SK-MEL-5 (cell line): ENCODE results near the gene TOR4A. TPM values are rescaled to one million over a fixed set of nuclear protein-coding genes. Genes with fewer than 3 reads are reported as not detected.

Experiments
- DNase-seq: peaks from one replicate; pipeline ENCODE4 v3.0.0-alpha.2; 2016; ENCODE audit warnings: low read depth, low spot score
- in situ Hi-C: cut with HindIII; loops from 2 replicates; pipeline ENCODE4 v1.10.0; 2016; ENCODE audit warnings: low sequenced_read_pairs, high pct_unique_total_duplicates, low pct_unique_long_range_greater_than_20kb
- total RNA-seq: library from RNA; depleted of rRNA; stranded (reverse); fragments of >200 nt; shearing (Covaris generic); gene quantifications from 2 replicates; pipeline ENCODE4 v1.2.3, GENCODE V29; 2014

The TOR4A gene
- total RNA-seq, 1 experiment from 2014 or later = 0.03 TPM

DNA sequence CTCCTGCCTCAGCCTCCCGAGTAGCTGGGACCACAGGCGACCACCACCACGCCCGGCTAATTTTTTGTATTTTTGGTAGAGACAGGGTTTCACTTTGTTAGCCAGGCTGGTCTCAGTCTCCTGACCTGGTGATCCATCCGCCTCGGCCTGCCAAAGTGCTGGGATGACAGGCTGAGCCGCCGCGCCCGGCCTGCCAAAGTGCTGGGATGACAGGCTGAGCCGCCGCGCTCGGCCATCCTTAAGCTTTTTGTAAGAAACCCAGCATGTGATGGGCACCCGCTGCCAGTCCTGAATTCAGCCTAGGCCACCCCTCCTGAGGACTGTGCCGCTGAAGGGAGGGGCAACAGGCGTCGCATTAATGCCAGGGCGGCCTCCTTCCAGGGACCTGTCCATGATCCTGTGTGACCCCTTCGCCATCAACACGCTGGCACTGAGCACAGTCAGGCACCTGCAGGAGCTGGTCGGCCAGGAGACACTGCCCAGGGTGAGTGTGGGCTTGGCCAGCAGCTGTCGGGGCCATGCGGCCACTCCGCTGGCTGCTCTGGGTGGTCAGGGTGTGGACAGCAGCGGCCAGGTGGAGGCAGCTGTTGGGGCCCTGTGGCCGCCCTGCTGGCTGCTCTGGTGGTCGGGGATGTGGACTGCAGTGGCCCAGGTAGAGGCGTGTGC, 11.9 kb upstream of the TOR4A start:
- no peak for DNase-seq

DNA sequence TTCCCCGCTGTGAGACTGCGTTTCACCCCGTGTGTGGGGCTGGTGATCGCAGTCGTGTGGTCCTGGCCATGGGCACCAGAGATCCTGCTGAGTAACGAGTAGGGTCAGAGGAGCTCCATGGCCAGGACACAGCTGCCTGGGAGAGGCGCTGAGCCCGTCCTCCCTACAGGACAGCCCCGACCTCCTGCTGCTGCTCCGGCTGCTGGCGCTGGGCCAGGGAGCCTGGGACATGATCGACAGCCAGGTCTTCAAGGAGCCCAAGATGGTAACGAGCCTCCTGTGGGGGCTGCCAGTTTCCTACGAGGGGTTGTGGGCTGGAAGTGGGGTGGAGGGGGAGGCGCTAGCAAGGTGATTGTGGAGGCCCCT, 11.4 kb upstream of the TOR4A start:
- in situ Hi-C loops = no loop called here
- DNase-seq = no peak

More for the DNA sequence above, 11.9 kb upstream of the TOR4A start:
- in situ Hi-C loops = no loop called here

DNA sequence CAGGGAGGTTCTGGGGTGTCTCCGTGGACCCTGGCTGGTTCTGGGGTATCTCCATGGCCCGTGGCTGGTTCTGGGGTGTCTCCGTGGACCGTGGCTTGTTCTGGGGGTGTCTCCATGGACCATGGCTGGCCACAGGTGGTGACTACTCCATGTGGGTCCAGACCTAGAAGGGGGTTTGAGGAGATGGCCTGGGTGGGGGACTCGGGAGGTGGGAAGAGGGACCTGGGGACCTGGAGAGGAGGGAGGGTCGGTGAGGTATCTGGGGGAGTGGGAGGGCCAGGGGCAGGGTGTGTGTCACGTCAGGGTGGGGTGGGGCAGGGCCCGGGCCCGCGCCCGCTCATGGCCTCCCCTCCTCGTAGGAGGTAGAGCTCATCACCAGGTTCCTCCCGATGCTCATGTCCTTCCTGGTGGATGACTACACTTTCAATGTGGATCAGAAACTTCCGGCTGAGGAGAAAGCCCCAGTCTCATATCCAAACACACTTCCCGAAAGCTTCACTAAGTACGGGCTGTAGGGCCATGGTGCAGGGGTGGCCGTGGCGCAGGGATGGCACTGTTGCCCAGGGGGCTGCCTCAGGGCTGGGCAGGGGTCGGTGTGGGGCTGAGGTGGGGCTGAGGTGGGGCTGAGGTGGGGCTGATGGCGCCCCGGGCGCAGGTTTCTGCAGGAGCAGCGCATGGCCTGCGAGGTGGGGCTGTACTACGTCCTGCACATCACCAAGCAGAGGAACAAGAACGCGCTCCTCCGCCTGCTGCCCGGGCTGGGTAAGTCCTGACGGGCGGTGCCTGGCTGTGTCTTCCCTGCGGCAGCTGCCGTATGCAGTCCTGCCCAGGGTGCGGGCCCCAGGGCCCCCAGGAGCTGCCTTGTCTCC, 10.7 kb upstream of the TOR4A start:
- in situ Hi-C loops = no loop called here
- no peak for DNase-seq

DNA sequence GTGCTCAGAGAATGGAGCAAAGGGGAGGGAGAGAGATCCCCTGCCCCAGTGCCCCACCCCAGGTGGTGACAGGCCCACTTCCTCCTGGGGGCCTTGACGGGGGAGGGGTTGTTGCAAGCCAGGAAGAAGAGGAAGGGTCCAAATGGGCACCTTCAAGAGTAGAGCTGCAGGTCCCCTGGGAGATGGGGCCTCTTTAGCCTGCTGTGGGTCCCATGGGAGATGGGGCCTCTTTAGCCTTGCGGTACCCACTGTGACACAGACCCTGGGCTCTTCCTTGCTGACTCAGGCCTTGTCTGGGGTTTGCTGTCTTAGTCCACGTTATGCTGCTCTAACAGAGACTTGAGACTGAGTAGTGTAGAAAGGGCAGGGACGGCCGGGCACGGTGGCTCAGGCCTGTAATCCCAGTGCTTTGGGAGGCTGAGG, 9.6 kb upstream of the TOR4A start:
- in situ Hi-C loops = no loop called here
- DNase-seq = no peak

DNA sequence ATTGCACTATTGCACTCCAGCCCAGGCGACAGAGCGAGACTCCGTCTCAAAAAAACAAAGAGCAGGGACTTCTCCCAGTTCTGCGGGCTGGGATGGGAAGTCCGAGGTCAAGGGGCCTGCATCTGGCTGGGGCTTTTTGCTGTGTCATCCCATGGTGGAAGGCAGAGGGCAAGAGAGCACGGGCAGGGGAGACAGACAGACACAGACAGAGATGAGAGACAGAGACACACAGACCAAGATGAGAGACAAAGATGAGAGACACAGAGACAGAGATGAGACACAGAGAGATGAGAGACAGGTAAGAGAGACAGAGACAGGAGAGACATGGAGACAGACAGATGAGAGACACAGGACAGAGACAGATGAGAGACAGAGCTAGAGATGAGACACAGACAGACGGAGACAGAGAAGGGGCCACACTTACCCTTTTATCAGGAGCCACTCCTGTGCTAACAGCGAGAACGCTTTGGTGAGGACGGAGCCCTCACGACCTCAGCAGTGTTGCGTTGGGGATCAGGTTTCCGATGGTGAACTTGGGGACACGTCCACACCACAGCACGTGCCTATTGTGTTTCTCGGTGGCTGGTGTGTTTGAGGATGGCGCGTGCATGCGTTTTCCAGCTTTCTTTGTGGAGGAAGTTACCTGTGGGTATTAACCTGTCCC, 8.9 kb upstream of the TOR4A start:
- no peak for DNase-seq
- in situ Hi-C loops = no loop called here

DNA sequence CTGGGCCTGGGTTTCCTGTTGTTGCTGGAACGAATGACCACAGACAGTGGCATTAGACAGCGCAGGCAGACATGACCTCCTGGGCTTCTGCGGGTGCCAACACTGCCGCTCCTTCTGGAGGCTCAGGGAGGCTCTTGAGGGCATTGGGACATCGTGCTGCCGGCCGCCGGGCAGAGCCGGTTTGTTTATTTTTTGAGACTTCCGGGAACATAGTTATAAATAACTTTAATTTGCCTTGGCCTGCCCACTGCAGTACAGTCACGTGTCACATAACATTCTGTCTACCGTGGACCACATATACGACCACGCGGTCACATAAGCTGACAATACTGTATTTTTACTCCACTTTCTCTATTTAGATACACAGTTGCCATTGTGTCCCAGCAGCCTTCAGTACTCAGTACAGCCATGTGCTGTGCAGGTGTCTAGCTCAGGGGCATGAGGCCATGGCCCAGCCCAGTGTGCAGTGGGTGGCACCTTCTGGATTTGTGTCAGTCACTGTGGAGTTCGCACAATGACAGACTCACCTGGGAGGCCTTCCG, 8.2 kb upstream of the TOR4A start:
- DNase-seq = no peak
- in situ Hi-C loops = no loop called here

DNA sequence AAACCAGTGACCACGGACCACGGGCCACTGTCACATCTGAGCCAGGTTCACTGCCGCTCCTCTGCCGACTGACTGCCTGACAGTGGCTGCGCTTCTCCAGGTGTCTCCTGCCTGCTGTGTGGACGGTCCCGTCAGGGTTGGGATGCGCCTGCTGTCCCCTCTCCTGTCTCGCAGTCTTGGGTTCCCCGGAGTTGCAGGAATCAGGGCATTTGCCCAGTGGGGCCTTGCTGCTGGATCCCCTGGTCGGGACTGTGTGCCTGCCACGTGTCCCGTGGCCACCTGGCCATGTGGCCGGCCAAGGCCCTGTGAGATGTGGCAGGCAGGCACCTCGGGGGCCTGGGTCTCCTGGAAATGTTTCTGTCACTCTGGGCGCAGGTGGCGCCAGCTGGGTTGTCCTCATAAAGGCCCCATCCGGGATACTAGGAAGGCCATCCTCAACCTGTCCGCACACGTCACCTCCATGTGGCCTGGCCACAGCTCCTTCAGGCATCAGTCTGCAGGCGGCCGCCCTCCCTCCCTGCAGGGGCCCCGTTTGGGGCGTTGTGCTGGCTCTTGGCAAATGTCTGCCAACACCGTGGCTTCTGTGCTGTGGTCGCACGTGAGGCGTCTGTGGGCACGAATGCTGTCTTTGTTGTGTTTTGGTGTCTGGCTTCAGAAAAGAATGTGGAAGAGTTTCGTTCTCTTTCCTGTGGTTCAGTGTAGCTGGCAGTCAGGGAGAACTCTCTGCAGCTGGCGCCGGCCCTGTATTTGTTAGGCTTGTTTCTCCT, 6.4 kb upstream of the TOR4A start:
- no peak for DNase-seq
- in situ Hi-C loops = no loop called here

DNA sequence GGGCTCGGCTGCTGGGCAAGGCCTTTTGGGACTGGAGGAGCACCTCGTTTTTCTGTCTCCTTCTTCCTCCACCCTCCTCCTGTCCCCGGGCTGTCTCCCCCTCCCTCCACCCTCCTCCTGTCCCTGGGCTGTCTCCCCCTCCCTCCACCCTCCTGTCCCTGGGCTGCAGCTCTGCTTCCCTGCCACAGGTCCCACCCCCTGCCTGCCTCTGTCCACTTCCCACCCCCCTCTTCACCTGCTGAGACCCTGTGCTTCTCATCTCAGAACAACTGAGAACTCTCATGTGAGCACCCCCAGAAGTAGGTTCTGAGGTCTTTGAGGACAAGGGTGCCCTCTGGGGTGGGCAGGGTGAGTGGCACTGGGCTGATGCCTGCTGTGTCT, 5.8 kb upstream of the TOR4A start:
- in situ Hi-C loops = no loop called here
- DNase-seq = no peak

DNA sequence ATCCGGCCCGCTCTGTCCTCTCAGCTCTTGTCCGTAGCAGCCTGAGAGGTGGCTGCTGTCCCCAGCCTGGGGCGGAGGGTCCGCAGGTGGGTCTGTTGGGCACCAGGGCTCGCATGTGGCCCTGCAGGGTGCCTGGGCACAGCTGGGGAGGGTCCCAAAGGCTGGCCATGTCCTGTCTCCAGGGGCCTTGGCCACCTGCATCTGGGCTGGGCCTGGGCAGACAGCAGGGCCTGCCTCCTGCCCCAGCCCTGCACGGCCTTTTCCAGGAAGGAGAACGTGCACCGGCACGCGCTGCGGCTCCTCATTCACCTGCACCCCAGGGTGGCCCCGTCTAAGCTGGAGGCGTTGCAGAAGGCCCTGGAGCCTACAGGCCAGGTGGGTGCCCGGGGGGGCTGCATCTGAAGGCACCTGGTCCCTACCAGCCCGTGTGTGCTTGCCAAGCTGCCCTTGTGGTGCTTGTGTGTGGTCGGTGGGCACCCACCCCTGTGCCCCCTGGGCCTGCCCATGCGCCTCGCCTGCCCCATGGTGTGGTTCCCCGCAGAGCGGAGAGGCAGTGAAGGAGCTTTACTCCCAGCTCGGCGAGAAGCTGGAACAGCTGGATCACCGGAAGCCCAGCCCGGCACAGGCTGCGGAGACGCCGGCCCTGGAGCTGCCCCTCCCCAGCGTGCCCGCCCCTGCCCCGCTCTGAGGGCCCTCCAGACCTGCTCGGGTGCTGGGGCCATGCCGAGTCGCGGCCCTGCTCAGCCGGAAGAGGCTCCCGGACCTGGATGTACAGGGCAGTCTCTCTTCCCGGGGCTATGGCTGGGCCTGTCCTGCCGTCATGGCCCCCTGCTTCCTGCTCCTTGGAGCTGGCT, 5.1 kb upstream of the TOR4A start:
- no peak for DNase-seq
- in situ Hi-C loops = no loop called here

DNA sequence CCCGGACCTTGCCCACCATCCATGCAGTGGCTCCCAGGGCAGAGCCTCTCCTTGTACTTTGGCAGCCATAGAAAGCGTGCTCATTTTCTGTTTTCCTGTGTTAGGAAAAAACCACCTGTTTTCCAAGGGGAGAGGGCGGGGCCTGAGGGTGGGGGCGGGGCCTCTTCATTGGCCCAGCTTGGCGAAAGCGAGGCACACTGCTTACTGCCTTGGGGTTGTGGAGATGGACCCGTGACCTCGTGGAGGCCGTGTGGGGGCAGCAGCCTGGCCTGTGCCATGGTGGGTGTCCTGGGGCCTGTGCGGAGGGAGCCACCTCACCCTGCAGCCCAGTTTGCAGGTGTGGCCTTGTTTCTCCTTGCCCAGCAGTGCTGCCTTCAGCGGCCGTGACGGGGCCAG, 4.4 kb upstream of the TOR4A start:
- in situ Hi-C loops = no loop called here
- DNase-seq = no peak

DNA sequence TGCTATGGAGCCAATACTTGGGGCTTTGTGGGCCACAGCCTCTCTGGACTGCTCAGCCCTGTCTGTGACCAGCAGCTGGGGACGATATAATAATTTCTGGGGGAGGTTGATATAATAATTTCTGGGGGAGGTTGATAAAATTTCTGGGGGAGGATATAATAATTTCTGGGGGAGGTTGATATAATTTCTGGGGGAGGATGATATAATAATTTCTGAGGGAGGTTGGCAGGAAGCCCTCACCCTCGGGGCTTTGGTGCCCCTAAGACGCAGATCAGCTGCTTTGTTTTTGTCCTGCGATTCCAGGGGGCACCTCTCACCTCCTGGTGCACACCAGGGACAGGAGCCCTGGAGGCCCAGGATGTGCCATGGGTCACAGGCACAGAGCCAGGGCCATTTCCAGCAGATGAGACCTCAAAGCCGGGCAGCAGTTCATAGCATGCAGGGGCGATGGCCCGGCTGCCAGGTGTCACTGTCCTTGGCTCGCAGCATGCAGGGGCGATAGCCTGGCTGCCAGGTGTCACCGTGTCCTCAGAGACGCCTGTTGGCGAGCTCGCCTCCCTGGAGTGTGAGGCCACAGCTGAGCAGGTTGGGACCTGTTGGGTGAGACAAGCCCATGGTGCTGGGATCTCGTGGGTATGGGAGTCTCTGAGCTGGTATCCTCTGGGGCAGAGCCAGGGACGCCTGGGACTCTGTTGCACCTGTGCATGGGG, 3.8 kb upstream of the TOR4A start:
- in situ Hi-C loops = no loop called here
- DNase-seq = no peak

DNA sequence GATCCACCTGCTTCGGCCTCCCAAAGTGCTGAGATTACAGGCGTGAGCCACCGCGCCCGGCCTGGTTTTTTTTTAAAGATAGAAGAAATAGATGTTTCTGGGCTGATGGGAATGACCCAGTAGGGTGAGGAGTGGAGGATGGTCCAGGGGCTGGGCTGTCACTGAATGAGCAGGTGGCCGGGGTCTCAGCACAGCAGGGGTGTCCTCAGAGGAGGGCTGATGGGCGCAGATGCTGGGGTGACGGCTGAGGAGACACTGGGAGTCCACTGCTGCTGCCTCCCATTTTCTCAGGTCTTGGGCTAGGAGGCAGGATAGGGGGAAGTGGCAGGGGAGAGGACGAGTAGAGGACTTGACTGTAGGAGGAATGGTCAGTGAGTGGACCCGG, 2.3 kb upstream of the TOR4A start:
- DNase-seq = no peak
- in situ Hi-C loops = no loop called here

DNA sequence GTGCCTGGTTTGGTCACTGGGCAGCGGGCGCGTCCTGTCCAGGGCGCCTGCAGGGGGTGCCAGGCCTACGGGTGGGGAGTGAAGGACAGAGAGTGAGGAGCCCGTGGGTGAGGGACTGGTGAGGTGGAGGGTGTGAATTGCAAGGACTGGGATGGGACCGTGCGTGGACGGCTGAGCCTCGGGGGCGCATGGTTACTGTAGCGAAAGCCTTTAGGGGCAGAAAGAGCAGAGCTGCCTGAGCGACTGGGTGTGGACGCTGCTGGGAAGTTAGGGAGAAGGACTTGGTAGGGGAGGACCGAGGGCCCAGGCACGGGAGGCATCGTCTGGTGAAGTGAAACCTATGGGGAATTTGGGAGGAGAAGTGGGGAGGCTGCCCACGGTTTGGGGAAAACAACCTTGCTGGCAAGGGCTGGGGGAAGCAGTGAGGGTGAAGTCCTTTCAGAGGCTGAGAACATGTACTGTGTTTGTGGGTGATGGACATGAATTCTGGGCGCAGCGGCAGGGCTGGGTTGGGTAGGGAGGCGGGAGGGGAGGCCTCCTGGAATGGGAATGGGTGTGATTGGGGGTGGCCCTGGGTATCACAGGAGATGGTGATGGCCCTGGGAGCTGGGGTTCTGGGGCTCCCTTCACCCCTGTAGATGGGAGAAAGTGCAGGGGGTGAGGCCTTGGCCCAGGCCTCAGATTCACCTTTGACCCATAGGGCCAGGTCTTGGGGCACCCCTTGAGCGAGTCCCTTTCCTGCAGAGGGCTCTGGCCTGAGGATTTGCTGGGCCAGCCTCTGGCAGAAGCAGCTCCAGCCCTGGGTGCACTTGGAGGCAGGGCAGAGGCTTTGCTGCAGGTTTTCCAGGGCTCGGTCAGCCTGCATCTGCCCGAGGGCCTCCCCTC, 1.7 kb upstream of the TOR4A start:
- in situ Hi-C loops = no loop called here
- no peak for DNase-seq

DNA sequence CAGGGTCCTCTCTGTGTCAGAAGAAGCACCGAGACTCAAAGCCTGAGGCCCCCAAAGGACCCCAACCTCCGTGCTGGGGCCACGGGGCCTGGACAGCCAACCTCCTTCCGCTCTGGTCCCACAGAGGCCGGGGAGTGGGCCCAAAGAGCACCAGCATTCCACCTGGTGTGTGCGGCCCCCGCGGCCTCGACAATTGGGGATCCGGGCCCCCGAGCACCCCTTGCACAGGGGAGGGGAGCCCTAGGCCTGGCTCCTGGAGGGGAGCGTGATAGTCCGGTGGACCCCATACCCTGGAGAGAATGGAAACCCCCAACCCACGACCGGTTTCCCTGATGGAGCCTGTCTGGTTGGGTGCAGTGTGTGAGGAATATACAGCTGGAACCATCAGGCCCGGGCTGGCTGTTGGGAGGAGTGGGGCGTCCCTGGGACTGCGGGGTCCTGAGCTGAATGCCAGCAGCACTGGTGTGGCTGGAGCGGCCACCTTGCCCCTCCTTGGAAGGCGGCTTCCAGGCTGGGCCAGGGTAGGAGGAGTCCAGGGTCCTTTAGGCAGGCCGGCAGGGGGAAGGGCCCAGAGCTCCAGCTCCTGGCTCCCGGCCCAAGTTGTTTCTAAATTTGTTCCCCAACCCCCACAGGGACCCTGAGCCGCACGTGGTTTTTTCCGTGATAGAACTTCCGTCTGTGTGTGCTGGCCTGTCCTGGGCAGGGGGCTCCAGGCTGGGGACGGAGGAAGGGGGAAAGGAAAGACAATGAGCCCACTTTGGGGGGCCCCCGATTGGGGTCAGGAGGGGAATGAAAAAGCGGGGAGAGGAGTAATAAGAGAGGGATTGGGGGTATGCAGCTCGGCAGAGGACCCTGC, 825 bp upstream of the TOR4A start:
- in situ Hi-C loops = no loop called here
- no peak for DNase-seq
